NCI-H2029 (cell line): ENCODE measurements around the gene STK11IP.

Experiments
- DNase-seq: peaks from one replicate; lab custom pipeline; 2025; lab: John Stamatoyannopoulos, UW

Gene STK11IP

DNA sequence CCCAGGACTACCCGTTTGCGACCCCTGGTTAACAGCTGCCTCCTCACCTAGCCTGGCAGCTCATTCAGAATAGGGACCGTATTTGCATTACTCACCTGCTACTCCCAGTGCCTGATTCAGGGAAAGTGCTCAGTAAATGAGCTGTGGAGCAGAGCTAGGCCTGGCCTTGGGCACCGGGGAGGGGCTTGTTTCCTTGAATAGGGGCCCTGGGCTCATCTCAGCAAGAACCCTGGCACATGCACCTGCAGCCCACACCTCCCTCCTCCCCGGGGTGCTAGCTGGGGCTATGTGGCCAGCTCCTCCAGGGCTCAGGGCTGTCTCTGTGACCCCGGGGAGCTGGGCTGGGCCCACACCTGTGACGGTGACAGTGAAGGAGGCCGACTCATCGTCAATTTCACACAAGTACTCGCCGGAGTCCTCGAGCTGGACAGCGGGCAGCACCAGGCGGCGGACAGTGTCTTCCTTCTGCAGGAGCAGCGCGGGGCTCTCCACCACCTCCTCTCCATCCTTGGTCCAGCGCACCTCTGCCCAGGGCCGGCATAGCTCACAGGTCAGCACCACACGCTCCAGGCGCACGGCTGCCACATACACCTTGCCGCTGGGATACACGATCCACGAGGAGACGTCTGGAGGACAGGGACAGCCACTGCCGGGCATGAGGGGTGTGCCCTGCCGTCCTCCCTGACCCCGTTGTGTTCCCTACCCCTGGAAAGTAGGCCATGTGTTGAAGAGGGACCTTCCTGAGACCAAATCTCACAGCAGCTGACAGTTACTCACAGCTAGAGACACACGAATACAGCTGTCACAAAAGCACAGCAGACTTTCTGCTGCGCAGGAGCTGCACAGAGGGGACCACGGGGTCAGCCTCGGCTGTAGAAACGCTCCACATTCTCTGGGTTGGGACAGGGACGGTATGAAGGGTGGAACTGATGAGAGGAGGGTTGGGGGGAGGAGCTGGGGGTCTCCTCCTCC is 35.3 kb upstream of the STK11IP start:
- no peak for DNase-seq

GRCh38 chr2:219563271-219563928 is 34.3 kb upstream of the STK11IP start:
- no peak for DNase-seq

- DNase-seq = no peak
These were observed 32.3 kb upstream of the STK11IP start for GRCh38 chr2:219565130-219566080.

DNA sequence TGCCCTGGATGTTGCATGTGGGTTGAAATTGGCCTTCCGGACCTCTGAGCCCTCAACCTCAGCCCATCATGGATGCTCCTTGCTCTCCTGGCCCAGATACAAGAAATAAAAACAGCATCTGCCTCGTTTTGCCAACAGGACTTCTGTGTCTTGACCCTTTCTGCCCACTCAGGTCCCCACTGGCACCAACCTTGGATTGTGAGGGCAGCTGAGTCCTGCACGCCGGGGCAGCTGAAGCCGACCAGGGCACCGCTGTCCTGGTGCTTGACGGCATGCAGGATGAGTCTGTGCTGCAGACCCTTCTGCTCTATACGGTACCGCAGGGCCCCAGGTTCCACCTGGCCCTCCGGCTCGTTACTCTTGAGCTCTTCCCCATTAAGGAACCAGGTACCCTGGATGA is 31.0 kb upstream of the STK11IP start:
- DNase-seq = no peak

DNA sequence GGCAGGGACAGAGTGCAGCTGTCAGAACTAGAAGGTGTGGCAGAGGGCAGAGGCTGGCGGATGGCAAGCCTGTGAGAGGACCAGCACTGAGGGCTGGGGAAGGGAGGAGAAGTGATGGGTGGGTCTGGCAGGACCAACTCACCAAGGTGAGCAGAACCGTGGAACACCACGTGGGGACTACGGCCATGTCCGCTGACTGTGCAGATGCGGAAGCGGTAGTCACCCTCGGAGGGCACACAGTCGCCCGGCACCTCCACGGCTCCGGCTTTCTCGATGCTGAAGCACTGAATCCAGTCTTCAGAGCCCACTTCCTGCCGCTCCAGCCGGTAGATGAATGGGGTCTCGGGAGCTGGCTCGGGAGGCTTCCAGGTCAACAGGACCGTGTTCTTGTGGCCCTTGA is 30.5 kb upstream of the STK11IP start:
- no peak for DNase-seq

DNA sequence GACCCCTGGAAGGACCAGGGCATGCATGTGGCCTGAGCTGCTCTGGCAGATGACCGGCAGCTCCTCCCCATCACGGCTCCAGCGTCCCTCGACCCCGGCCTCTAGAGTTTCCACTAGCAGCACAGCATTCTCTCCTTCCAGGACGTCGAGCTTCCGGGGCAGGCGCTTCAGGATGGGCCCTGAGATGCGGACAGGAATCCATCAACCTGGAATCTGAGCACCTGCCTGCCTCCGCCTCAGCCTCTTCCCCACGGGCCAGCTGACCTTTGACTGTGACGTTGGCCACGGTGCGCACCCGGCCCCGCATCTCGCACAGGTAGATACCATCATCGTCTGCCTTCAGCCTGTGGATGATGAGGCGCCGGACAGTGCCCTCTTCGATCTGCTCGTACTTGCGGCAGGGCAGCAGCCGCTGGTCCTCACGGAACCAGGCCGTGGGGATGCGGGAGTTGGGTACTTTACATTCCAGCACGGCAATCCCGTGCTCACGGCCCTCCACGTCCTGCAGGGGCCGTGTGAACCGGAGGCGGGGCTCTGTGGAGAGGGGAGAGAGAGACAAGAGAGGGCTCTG is 29.8 kb upstream of the STK11IP start:
- DNase-seq = no peak

DNA sequence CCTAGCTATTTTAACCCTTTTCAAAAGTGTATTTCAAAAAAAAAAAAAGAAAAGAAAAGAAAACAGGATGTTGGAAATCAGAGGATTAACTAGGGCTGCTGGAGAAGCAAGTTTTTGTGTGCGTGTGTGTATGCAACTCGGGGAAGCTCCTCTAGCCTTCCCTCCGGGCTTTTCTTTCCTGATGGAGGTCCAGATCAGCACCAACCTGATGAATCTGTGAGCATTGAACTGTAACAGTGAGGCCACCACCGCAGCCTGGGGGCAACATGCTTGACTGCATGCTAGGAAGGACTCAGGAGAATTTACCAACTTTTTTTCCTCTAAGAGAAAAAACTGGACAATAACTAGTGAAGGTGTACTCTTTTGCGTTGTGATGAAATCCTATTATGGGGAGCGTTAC is 28.6 kb upstream of the STK11IP start:
- no peak for DNase-seq

DNA sequence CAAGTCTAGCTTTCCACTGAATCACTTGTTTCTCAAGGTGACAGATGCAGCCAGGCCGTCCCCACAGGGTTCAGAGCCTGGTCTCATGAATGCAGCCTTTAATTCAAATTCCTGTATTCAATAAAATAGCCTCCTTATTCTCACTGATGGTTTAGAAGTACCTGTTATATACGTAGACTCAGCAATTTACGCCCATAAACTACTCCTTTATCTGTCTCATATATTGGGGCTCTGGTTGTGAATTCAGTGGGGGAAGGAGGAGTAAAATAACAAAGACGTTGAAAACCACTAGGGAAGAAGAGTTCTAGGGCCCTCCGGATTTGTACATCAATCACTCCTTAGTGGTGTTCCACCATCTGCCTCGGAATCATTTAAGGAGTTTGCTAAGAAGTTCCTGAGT is 28.0 kb upstream of the STK11IP start:
- DNase-seq = no peak

DNA sequence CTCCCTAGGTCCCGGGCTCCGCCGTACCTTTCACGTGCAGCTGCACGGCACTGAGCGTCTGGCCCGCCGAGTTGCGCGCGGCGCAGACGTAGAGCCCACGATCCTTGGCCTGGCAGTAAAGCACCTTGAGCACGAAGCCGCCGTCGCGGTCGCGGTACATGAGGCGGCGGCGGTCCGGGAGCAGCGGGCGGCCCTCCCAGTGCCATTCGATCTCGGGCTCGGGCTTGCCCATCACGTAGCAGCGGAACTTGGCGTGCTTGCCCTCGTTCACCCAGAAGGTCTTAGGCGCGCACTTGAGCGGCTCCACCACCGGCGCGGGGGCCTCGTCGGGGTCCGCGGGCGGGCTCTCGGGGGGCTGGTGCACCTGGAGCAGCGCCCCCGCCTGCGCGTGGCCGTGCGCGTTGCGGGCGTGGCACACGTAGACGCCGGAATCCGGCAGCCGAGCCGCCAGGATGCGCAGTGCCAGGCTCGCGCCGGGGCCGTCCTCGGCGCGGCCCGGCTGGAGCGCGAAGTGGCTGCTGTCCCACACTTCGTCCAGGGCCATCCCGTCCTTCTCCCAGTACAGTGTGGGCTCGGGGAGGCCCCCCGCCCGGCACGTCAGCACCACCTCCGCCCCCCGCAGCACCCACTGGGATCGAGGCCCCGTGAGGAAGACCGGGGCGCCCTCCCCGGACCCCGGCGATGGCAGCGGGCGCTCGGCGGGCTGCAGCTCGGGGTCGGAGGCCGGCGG is 27.3 kb upstream of the STK11IP start:
- no peak for DNase-seq

DNA sequence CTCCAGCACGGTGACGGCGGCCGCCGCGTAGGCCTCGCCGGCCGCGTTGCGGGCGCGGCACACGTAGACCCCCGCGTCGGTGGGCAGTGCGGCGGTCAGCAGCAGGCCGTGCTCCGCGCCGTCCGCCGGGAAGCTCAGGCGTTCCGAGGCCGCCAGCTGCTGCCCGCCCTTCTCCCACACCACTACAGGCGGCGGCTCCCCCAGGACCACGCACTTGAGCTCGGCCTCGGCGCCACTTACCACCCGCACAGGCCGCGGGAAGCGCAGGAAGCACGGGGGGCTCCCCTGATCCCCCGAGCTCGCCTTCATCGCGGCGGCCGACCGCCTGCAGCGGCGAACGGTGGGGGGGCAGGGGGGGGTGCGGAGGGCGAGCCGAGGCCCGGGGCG is 26.7 kb upstream of the STK11IP start:
- DNase-seq = no peak

DNA sequence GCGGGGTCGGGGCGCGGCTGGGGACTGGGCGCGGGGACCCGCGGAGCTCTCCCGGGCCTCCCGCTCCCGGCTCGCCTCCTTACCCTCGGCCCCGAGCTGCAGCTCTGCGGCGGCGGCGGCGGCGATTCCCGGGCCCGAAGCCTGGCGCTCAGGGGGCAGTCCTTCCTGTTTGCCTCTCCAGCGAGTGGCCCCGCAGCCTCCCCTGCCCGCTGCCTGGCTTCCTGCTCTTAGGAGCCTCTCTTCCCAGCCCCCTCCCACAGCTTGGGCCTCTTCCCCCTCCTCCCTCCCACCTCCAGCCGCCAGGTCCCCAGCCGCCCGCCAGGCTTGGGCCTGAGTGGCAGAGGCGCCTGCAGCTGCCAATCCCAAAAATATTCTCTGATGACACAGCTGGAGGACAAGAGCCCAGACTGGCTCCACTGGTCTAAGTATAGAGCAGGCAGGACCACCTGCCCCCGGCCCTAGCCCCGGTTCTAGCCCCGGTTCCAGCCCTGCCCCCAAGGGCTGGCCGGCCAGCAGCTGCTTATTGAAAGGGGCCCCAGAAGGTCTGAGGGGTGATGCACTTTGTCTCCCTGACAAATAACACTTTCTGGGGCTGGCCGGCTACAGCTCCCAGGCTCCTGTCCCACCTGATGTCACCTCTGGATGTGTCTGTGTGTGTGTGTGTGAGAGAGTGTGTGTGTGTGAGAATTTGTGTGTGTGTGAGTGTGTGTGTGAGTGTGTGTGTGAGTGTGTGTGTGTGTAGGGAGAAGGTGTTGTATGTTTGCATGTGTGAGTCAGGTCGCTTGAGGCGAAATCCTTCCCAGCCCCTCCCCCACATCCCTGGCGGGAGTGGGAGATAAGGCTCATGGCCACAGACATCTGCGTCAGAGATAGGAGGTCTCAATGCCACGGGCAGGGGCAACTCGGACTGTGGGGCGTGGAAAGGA is 26.1 kb upstream of the STK11IP start, which contains the start of gene OBSL1:
Gene OBSL1, minus strand, starts transcription at position 229 of the 926 bp plus-strand sequence. CDS start 307 bp downstream, outside the sequence.
- peak; percentile 59 for DNase-seq

DNA sequence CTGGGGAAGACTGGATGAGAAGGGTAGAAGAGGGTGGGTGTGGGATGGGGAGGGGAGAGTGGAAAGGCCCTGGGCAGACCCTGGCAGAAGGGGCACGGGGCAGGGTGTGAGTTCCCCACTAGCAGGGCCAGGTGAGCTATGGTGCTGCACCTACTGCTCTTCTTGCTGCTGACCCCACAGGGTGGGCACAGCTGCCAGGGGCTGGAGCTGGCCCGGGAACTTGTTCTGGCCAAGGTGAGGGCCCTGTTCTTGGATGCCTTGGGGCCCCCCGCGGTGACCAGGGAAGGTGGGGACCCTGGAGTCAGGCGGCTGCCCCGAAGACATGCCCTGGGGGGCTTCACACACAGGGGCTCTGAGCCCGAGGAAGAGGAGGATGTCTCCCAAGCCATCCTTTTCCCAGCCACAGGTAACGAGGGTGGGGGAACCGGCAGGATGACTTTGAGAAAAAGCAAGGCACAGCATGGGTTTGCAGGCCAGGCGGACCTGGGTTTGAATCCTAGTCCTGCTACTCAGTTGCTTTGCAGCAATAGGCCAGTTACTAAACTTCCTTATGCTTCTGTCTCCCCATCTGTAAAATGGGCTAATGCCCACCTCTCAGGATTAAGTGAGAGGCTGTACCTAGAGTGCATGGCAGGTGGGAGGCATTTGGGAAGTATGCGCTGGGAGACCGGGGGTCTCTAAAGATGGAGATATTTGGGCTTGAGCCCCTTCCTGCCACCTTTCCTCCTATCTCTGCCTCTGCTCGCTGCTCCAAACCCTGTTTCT is 25.2 kb upstream of the STK11IP start, which contains the start of gene INHA:
Gene INHA, plus strand, starts transcription at position 74 of the 765 bp plus-strand sequence. Its CDS starts 65 bp downstream, at position 139.
- DNase-seq = no peak

GRCh38 chr2:219573166-219573565 is 24.5 kb upstream of the STK11IP start:
- DNase-seq = no peak

- peak; percentile 34 for DNase-seq
These were observed 23.0 kb upstream of the STK11IP start for GRCh38 chr2:219574484-219575311.

- DNase-seq = no peak
These were observed 21.8 kb upstream of the STK11IP start for GRCh38 chr2:219575566-219576504.

DNA sequence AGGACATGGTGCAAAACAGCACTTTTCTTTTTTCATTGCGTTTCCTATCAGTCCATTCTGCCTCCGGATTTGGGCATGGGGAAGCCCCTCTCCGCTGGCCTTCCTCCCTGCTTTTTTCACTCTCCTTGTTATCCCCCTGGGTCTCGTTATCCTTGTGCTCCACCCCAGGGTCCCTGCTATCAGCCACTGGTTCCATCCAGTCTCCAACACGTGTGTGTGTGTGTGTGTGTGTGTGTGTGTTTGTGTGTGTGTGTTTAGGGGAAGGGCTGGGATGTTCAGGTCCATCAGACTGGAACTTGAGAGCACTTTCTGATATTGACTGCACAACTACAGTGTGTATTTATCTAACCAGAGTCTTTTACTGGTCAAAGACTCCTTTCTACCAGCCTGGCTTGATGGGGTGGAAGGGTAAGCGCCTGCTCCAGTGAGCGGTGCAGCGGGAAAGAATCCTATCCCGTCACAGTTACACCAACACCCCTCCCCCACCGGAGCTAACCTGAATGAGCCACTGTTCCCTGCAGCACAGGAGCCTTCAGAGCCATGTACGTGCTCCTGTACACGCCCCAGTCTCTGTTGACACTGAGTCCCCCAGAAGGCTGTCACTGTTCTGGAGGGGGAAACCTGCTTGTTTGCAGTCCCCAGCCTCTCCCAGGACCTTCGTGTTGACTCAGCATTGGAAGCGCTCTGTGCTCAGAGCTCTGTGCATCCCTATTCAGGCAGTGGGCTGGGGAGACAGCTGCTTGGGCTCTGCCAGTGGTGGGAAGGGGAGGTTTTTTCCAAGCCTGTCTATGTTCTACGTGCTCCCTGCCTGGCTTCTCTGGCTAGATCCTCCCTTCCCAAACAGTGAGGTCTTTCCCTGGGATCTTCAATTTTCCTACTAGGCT is 20.9 kb upstream of the STK11IP start:
- DNase-seq = peak; percentile 22
